Osteocyte (in vitro differentiated cells): ENCODE results near the gene PITPNC1. TPM values are rescaled to one million over a fixed set of nuclear protein-coding genes. Genes with fewer than 3 reads are reported as not detected.
A peak's percentile ranks its signal among the peaks of the same experiment; 100 is the strongest.
"Not testable (repeated sequence)": the region's sequence is repeated elsewhere in the genome, so short reads cannot be mapped to it uniquely, and the experiment has no call there.

Experiments used
- DNase-seq: peaks from one replicate; pipeline ENCODE4 v3.0.0; 2021; ENCODE audit warnings: mixed read lengths; ENCODE audit not compliant: unreplicated experiment; ENCODE audit errors: extremely low spot score
- H3K27ac Mint-ChIP-seq: one replicate; pipeline ENCODE4 v1.8.0; 2021; ENCODE audit warnings: mild to moderate bottlenecking, mixed read lengths; ENCODE audit not compliant: unreplicated experiment
- H3K27me3 Mint-ChIP-seq: one replicate; pipeline ENCODE4 v1.8.0; 2021; ENCODE audit warnings: mixed read lengths; ENCODE audit not compliant: unreplicated experiment
- H3K36me3 Mint-ChIP-seq: one replicate; pipeline ENCODE4 v1.8.0; 2021; ENCODE audit warnings: mixed read lengths; ENCODE audit not compliant: unreplicated experiment
- H3K4me1 Mint-ChIP-seq: one replicate; pipeline ENCODE4 v1.8.0; 2021; ENCODE audit warnings: mixed read lengths; ENCODE audit not compliant: unreplicated experiment
- H3K4me3 Mint-ChIP-seq: one replicate; pipeline ENCODE4 v1.8.0; 2021; ENCODE audit warnings: mild to moderate bottlenecking, moderate library complexity, mixed read lengths; ENCODE audit not compliant: unreplicated experiment
- H3K9me3 Mint-ChIP-seq: one replicate; pipeline ENCODE4 v1.8.0; 2021; ENCODE audit warnings: mixed read lengths; ENCODE audit not compliant: unreplicated experiment
- total RNA-seq: library from RNA; stranded (reverse); gene quantifications from 2 replicates; pipeline ENCODE4 v1.2.1, GENCODE V29; 2021
- TF ChIP-seq, protein P1 (sequence below): fragments of 200-600 bp; sonication (generic); IDR thresholded peaks from 2 replicates; pipeline ENCODE4 v1.5.0; 2021; ENCODE audit warnings: antibody characterized with exemption, mild to moderate bottlenecking, moderate library complexity

The PITPNC1 gene
- total RNA-seq, 1 donor from 2014 or later: 18.0 TPM

DNA sequence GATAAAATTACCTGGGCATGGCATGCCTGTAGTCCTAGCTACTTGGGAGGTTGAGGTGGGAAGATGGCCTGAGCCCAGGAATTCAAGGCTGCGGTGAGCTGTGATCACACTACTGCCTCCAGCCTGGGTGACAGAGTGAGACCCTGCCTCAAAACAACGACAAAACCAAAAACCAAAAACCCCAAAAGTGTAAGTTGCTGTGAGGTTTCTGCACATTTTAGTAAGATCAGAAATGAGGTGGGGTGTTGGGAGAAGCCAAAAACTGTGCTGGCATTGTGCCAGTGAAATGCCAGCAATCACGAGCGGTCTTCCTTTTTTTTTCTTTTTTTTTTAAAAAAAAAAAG lies 114.6 kb downstream of the PITPNC1 start:
- peaks cover 7% of the 10 kb centered on the region for H3K27me3 Mint-ChIP-seq
- TF ChIP-seq, protein P1, sequence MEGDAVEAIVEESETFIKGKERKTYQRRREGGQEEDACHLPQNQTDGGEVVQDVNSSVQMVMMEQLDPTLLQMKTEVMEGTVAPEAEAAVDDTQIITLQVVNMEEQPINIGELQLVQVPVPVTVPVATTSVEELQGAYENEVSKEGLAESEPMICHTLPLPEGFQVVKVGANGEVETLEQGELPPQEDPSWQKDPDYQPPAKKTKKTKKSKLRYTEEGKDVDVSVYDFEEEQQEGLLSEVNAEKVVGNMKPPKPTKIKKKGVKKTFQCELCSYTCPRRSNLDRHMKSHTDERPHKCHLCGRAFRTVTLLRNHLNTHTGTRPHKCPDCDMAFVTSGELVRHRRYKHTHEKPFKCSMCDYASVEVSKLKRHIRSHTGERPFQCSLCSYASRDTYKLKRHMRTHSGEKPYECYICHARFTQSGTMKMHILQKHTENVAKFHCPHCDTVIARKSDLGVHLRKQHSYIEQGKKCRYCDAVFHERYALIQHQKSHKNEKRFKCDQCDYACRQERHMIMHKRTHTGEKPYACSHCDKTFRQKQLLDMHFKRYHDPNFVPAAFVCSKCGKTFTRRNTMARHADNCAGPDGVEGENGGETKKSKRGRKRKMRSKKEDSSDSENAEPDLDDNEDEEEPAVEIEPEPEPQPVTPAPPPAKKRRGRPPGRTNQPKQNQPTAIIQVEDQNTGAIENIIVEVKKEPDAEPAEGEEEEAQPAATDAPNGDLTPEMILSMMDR: no peak
- DNase-seq: no peak
- no peaks in the 10 kb centered on the region for H3K36me3 Mint-ChIP-seq
- H3K27ac Mint-ChIP-seq: peak overlapping the region; percentile 94
- H3K4me1 Mint-ChIP-seq: peaks cover 38% of the 10 kb centered on the region
- no peak overlapping the region for H3K4me3 Mint-ChIP-seq
- peaks cover 3% of the 10 kb centered on the region for H3K9me3 Mint-ChIP-seq

DNA sequence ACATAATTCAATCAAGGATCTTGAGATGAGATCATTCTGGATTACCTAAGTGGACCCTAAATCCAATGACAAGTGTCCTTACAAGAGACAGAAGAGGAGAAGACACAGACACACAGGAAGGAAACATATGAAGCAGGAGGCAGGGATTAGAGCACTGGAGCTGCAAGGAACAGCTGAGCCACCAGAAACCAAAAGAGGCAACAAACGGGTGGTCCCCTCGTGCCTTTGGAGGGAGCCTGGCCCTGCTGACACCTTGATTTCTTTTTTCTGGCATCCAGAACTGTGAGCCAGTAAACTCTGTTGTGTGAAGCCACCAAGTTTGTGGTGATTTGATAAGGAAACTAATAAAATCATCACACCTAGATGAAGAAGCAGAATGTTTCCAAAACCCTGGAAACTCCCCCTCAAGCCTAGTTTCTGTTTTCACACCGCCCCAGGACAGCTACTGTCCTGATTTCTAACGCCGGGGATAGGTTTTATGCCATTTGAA lies 115.2 kb downstream of the PITPNC1 start:
- TF ChIP-seq, protein P1: no peak

DNA sequence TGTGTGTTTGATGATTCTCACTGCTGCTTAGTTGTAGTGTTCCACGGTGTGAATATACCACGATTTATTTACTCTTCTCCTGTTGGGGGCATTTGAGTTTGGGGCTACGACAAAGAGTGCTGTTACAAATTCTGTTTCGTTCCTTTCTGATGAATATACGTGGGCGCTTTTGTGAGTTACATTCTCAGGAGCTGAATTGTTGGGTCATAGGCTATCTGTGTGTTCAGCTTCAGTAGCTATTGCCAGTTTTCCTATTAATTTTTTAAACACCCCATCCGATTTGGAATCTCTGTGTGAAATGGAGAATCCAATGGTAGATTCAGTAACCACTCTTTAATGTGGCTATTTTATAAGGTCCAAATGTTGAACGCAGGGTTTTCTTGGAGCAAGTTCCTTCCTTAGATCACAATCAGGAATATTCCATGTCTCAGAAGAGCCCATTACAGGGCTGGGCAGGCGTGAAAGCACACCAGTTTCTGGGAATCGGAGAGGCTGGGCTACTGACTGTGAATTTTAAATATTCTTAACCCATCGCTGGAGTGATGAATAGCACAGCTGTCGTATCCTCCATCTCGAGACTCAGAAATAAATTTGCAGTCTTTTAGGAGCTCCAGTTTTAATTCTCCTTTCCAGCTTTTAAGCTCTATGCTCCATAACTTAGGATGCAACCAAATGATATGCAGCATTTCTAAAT lies 115.9 kb downstream of the PITPNC1 start:
- Mint-ChIP-seq H3K27ac (no peak overlapping the region), H3K4me1 (peaks cover 32% of the 10 kb centered on the region), H3K36me3 (no peaks in the 10 kb centered on the region), H3K27me3 (peaks cover 7% of the 10 kb centered on the region), H3K9me3 (peaks cover 3% of the 10 kb centered on the region), H3K4me3 (no peak overlapping the region)
- no peak for DNase-seq
- TF ChIP-seq, protein P1: no peak

More for the DNA sequence above, 115.2 kb downstream of the PITPNC1 start:
- H3K27ac Mint-ChIP-seq: peak overlapping the region; percentile 2
- H3K36me3 Mint-ChIP-seq: no peaks in the 10 kb centered on the region
- no peak for DNase-seq
- peaks cover 7% of the 10 kb centered on the region for H3K27me3 Mint-ChIP-seq
- no peak overlapping the region for H3K4me3 Mint-ChIP-seq
- peaks cover 3% of the 10 kb centered on the region for H3K9me3 Mint-ChIP-seq
- H3K4me1 Mint-ChIP-seq: peaks cover 38% of the 10 kb centered on the region

DNA sequence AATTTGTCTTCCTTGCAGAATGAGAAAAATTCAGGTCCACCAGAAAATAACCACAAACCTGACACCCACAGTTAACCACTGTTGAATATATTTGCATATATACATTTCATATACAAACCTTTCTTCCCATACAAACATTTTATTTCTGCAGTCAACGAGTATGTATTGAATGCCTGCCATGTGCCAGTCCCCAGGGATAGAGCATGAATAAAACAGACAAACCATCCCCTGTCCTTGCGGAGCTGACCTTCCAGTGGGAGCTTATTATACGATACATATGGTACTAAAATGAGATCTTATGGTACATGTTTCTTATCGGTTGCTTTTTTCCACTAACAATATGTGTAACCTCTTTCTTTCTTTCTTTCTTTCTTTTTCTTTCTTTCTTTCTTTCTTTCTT lies 116.7 kb downstream of the PITPNC1 start:
- H3K4me3 Mint-ChIP-seq: no peak overlapping the region
- TF ChIP-seq, protein P1: no peak
- peaks cover 7% of the 10 kb centered on the region for H3K27me3 Mint-ChIP-seq
- H3K36me3 Mint-ChIP-seq: no peaks in the 10 kb centered on the region
- peaks cover 28% of the 10 kb centered on the region for H3K4me1 Mint-ChIP-seq
- no peak overlapping the region for H3K27ac Mint-ChIP-seq
- peaks cover 3% of the 10 kb centered on the region for H3K9me3 Mint-ChIP-seq
- no peak for DNase-seq

DNA sequence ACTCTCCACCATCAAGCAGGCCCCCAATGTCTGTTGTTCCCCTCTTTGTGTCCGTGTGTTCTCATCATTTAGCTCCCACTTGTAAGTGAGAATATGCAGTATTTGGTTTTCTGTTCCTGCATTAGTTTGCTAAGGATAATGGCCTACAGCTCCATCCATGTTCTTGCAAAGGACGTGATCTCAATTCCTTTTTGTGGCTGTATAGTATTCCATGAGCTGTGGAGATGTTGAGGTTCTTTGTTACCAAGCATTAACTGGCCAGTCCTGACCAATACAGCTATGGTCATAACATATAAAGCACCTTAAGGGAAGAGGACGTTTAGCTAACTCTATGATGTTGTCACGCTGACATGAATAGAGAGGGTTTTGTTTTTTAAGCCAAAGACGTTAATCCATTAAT lies 118.5 kb downstream of the PITPNC1 start:
- not testable (repeated sequence) for H3K36me3 Mint-ChIP-seq, H3K27me3 Mint-ChIP-seq, H3K27ac Mint-ChIP-seq, H3K9me3 Mint-ChIP-seq, DNase-seq, H3K4me3 Mint-ChIP-seq
- peaks cover 18% of the 10 kb centered on the region for H3K4me1 Mint-ChIP-seq
